Measurements from ENCODE around the gene ZNF821. TPM values are rescaled to one million over a fixed set of nuclear protein-coding genes. Genes with fewer than 3 reads are reported as not detected.

The ZNF821 gene
- polyA plus RNA-seq, 1 donor (not counting 4 experiments of a cell fraction or from before 2014, with no cell fraction given), result 2.9 TPM

DNA sequence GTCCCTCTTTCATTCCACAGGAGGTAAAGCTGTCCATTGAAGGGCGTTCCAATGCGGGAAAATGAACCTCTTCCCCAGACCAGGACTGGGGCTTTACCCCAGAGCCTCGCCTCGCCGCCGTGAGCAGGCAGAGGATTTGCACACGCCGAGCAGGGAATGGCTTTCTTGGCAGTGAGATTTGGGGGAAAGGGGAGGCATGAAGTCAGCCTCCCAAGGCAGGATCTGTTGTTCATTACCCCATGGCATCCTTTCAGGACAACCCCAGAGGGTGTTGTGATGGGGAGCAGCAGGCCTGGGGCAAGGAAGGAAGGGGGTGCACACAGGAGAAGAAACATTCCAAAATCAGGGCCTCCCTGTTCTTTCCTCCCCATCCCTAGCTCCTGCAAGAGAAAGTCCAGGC is 32.2 kb downstream of the ZNF821 start:
- peaks cover 3% of the 10 kb centered on the region for H4K20me1 ChIP-seq (ENCODE audit: control insufficient read depth, extremely low read depth, insufficient read depth, low read length)
- no peak overlapping the region for H3K4me2 ChIP-seq (ENCODE audit: control insufficient read depth, extremely low read depth, insufficient read depth, low read depth, low read length)
- H3K4me1 ChIP-seq (ENCODE audit: control insufficient read depth, extremely low read depth, insufficient read depth, low read length), result peaks cover 5% of the 10 kb centered on the region
- peaks cover 4% of the 10 kb centered on the region for H3K9me1 ChIP-seq (ENCODE audit: control insufficient read depth, extremely low read depth, insufficient read depth, low read length)
- H3K27ac ChIP-seq (ENCODE audit: control insufficient read depth, insufficient read depth, low read length), result no peak overlapping the region
- FAIRE-seq, result no peak
- TF ChIP-seq EZH2 (IDR thresholded peaks at IDR 0.05; ENCODE audit: low read length), result no peak
- TF ChIP-seq CTCF (optimal IDR thresholded peaks at IDR 0.05 in 1 of 3, IDR thresholded peaks at IDR 0.05 in 1 of 3, conservative IDR thresholded peaks at IDR 0.05 in 1 of 3; ENCODE audit: extremely low read depth in 1 of 3, insufficient read depth in 2 of 3, low read length in 3 of 3), result no peak
- DNase-seq (ENCODE audit: low read depth, low spot score), result no peak
- dilution Hi-C loops (cut with MboI; ENCODE audit: extremely low pct_ligation_motif_present, low sequenced_read_pairs), result no loop called here
- no peak overlapping the region for H3K4me3 ChIP-seq (ENCODE audit: control insufficient read depth in 2 of 3, extremely low read depth in 1 of 3, insufficient read depth in 2 of 3, low read depth in 1 of 3, low read length in 3 of 3)
- H2AFZ ChIP-seq (ENCODE audit: control insufficient read depth, low read length), result no peak overlapping the region
- peaks cover 34% of the 10 kb centered on the region for H3K79me2 ChIP-seq (ENCODE audit: control insufficient read depth, insufficient read depth, low read length)
- no peak overlapping the region for H3K9ac ChIP-seq (ENCODE audit: control insufficient read depth, extremely low read depth, insufficient read depth, low read length)
- peaks cover 36 to 43% of the 10 kb centered on the region in 2 experiments for H3K36me3 ChIP-seq (ENCODE audit: control insufficient read depth in 2 of 2, extremely low read depth in 1 of 2, insufficient read depth in 2 of 2, low read length in 2 of 2)
- H3K9me3 ChIP-seq (ENCODE audit: control insufficient read depth, low read depth, low read length), result no peaks in the 10 kb centered on the region
- H3K27me3 ChIP-seq (ENCODE audit: control insufficient read depth, extremely low read depth, insufficient read depth, low read length), result no peaks in the 10 kb centered on the region

DNA sequence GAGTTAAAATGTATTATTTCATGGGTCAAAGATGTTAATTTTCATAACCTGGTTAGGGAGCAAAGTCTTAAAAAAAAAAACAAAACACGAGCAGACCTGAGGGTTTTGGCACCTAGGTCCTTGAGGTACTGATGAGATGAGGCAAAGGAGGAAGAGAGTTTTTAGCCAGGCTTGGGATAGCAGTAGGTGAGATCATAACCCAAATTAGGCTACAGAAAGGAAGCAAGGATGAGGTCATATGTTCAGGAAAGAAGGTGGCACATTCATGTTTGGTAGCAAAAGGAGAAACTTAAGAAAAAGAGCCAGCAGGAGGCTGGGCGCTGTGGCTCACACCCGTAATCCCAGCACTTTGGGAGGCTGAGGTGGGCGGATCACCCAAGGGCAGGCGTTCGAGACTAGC is 35.4 kb downstream of the ZNF821 start:
- dilution Hi-C loops (cut with MboI; ENCODE audit: extremely low pct_ligation_motif_present, low sequenced_read_pairs), result no loop called here
- Histone ChIP-seq H3K9ac (ENCODE audit: control insufficient read depth, extremely low read depth, insufficient read depth, low read length) (no peak overlapping the region), H3K27me3 (ENCODE audit: control insufficient read depth, extremely low read depth, insufficient read depth, low read length) (no peaks in the 10 kb centered on the region), H2AFZ (ENCODE audit: control insufficient read depth, low read length) (no peak overlapping the region), H3K9me1 (ENCODE audit: control insufficient read depth, extremely low read depth, insufficient read depth, low read length) (peaks cover 4% of the 10 kb centered on the region), H3K4me1 (ENCODE audit: control insufficient read depth, extremely low read depth, insufficient read depth, low read length) (peaks cover 12% of the 10 kb centered on the region), H3K4me3 (ENCODE audit: control insufficient read depth in 2 of 3, extremely low read depth in 1 of 3, insufficient read depth in 2 of 3, low read depth in 1 of 3, low read length in 3 of 3) (no peak overlapping the region), H3K27ac (ENCODE audit: control insufficient read depth, insufficient read depth, low read length) (no peak overlapping the region), H3K79me2 (ENCODE audit: control insufficient read depth, insufficient read depth, low read length) (peaks cover 32% of the 10 kb centered on the region), H4K20me1 (ENCODE audit: control insufficient read depth, extremely low read depth, insufficient read depth, low read length) (peaks cover 3% of the 10 kb centered on the region), H3K9me3 (ENCODE audit: control insufficient read depth, low read depth, low read length) (no peaks in the 10 kb centered on the region), H3K4me2 (ENCODE audit: control insufficient read depth, extremely low read depth, insufficient read depth, low read depth, low read length) (no peak overlapping the region), H3K36me3 (ENCODE audit: control insufficient read depth in 2 of 2, extremely low read depth in 1 of 2, insufficient read depth in 2 of 2, low read length in 2 of 2) (peaks cover 30 to 33% of the 10 kb centered on the region in 2 experiments)
- DNase-seq (ENCODE audit: low read depth, low spot score), result no peak
- no peak for FAIRE-seq
- no peak for TF ChIP-seq CTCF (optimal IDR thresholded peaks at IDR 0.05 in 1 of 3, IDR thresholded peaks at IDR 0.05 in 1 of 3, conservative IDR thresholded peaks at IDR 0.05 in 1 of 3; ENCODE audit: extremely low read depth in 1 of 3, insufficient read depth in 2 of 3, low read length in 3 of 3)
